MG63 (cell line): Measurements from ENCODE around the gene KIF2A. TPM values are rescaled to one million over a fixed set of nuclear protein-coding genes. Genes with fewer than 3 reads are reported as not detected.

Experiments
- DNase-seq: peaks from one replicate; pipeline ENCODE4 v3.0.0-alpha.2; 2020
- H3K27me3 ChIP-seq: fragments of 250-450 bp; sonication (Bioruptor Pico); 2 replicates; pipeline ENCODE4 v1.5.1; 2020; ENCODE audit warnings: mild to moderate bottlenecking, moderate library complexity
- H3K36me3 ChIP-seq: fragments of 250-450 bp; sonication (Bioruptor Pico); 2 replicates; pipeline ENCODE4 v1.5.1; 2020; ENCODE audit warnings: mild to moderate bottlenecking, moderate library complexity
- H3K4me3 ChIP-seq: fragments of 250-450 bp; sonication (Bioruptor Pico); 2 replicates; pipeline ENCODE4 v1.5.1; 2020; ENCODE audit warnings: mild to moderate bottlenecking, moderate library complexity
- H3K9me3 ChIP-seq: fragments of 250-450 bp; sonication (Bioruptor Pico); 2 replicates; pipeline ENCODE4 v1.5.1; 2020; ENCODE audit warnings: mild to moderate bottlenecking, moderate library complexity
- total RNA-seq: library from RNA; depleted of rRNA; stranded (reverse); fragments of >200 nt; shearing (Covaris generic); gene quantifications from 2 replicates; pipeline ENCODE4 v1.2.3, GENCODE V29; 2014; ENCODE audit warnings: low replicate concordance

Gene KIF2A
- total RNA-seq, 1 experiment from 2014 or later: 27.4 TPM

- Histone ChIP-seq H3K36me3 (peaks cover 3% of the 10 kb centered on the region; the same call in 1 of the 2 replicates), H3K27me3 (no peaks in the 10 kb centered on the region), H3K9me3 (no peaks in the 10 kb centered on the region), H3K4me3 (no peak overlapping the region)
- DNase-seq: no peak
Observed at GRCh38 chr5:62341783-62342475, 35.9 kb downstream of the KIF2A start.

DNA sequence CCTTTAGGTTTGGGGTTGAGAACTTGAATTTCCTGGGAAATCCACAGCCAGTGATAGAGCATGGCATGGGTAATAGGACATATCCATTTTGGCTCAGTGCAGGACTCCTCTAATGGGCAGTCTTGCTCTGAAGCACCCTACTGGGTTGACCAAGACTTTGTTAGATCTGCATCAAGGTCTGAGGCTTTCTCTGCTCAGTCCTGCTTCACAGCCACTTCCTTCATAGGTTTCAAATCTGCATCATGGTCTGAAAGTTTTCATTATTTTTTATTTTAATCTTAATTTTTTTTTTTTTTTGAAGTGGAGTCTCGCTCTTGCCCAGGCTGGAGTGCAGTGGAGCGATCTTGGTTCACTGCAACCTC lies 36.5 kb downstream of the KIF2A start:
- Histone ChIP-seq H3K27me3 (no peaks in the 10 kb centered on the region), H3K36me3 (peaks cover 7% of the 10 kb centered on the region; the same call in 1 of the 2 replicates), H3K9me3 (no peaks in the 10 kb centered on the region), H3K4me3 (no peak overlapping the region)
- no peak for DNase-seq

DNA sequence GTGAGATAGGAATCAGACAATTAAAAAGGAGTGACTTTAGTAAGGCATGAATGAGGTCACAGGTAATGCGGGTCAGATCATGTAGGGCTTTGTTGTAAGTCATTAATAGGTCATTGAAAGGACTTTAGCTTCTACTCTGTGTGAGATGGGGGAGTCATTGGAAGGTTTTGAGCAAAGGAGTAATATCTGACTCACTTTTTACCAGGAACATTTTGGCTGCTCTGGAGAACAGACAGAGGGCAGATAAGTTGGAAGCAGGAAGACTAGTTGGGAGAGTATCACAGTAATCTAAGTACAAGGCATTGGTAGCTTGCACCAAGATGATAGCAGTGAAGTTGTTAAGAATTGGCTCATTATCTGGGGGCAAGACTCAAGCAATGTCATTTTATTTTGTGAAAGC lies 37.4 kb downstream of the KIF2A start:
- Histone ChIP-seq H3K9me3 (no peaks in the 10 kb centered on the region), H3K27me3 (no peaks in the 10 kb centered on the region), H3K36me3 (peaks cover 12% of the 10 kb centered on the region), H3K4me3 (no peak overlapping the region)
- no peak for DNase-seq

GRCh38 chr5:62346748-62347147 lies 40.7 kb downstream of the KIF2A start:
- H3K4me3 ChIP-seq: no peak overlapping the region
- H3K27me3 ChIP-seq: no peaks in the 10 kb centered on the region
- no peaks in the 10 kb centered on the region for H3K9me3 ChIP-seq
- no peak for DNase-seq
- H3K36me3 ChIP-seq: peaks cover 27% of the 10 kb centered on the region

- H3K4me3 ChIP-seq: no peak overlapping the region
- no peak for DNase-seq
Observed at GRCh38 chr5:62347928-62348327, 41.9 kb downstream of the KIF2A start.

DNA sequence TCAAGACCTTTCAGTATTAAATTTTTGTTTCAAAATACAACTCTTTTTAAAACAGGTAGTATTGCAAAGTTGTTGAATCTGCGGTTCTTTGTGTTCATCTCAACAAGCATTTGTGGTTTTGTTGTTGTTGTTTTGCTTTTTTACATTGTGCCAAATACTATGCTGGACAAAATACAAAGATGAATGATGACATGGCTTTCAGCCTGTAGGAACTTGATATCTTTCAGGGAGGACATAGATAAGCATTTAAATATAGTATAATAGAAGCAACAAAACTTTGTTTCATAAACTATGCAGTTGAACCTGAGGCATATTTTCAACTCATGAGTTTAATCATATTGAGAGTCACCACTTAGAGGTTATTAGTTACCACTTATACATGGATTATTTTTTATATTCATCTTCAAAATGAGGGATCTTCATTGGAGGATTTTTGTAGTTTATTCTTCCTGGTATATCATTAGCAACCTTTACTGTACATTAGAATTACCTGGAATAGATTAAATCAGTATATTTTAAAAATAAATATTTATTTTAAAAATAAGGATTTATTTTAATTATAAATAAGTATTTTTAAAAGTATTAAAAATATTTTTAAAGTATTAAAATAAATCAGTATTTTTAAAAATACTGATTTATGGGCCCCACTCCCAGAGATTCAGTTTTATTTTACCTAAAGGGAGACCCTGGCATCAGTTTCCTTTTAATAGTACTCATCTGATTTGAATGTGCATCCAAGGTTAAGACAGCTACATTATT lies 42.9 kb downstream of the KIF2A start:
- peaks cover 43% of the 10 kb centered on the region for H3K36me3 ChIP-seq
- no peaks in the 10 kb centered on the region for H3K9me3 ChIP-seq
- no peak overlapping the region for H3K4me3 ChIP-seq
- no peaks in the 10 kb centered on the region for H3K27me3 ChIP-seq
- no peak for DNase-seq

More at GRCh38 chr5:62347928-62348327, 41.9 kb downstream of the KIF2A start:
- Histone ChIP-seq H3K36me3 (peaks cover 35% of the 10 kb centered on the region), H3K27me3 (no peaks in the 10 kb centered on the region), H3K9me3 (no peaks in the 10 kb centered on the region)

GRCh38 chr5:62354028-62354874 lies 48.2 kb downstream of the KIF2A start:
- H3K9me3 ChIP-seq: no peaks in the 10 kb centered on the region
- H3K36me3 ChIP-seq: peaks cover 56% of the 10 kb centered on the region
- H3K4me3 ChIP-seq: no peak overlapping the region
- DNase-seq: no peak
- no peaks in the 10 kb centered on the region for H3K27me3 ChIP-seq

DNA sequence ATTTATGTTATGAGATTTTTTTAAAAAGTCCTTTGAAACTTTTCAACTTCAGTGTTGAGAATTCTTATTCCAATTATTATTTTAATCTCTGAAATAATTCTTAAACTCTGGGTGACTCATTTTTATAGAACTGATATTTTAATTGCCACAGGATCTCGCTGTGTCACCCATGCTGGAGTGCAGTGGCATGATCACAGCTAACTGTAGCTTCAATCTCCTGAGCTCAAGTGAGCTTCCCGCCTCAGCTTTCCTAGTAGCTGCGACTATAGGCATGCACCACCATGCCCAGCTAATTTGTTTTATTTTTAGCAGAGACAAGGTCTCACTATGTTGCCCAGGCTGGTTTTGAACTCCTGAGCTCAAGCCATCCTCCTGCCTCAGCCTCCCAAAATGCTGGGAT lies 56.7 kb downstream of the KIF2A start:
- DNase-seq: no peak
- no peaks in the 10 kb centered on the region for H3K27me3 ChIP-seq
- peaks cover 59% of the 10 kb centered on the region for H3K36me3 ChIP-seq
- no peaks in the 10 kb centered on the region for H3K9me3 ChIP-seq
- H3K4me3 ChIP-seq: no peak overlapping the region

DNA sequence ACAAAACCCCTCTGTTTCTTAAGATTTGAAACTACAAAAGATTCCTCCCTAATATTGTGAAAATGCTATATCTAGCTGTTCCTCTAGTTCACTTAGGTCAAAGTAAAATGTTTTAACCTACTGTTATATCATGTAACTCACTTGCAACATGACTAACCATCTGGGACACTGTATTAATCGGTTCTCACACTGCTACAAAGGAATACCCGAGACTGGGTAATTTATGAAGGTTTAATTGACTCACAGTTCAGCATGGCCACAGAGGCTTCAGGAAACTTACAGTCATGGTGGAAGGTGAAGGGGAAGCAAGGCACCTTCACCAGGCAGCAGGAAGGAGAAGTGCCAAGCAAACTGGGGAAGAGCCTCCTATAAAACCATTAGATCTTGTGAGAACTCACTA lies 63.0 kb downstream of the KIF2A start:
- DNase-seq: no peak
- peaks cover 48% of the 10 kb centered on the region for H3K36me3 ChIP-seq
- H3K9me3 ChIP-seq: no peaks in the 10 kb centered on the region
- H3K4me3 ChIP-seq: no peak overlapping the region
- no peaks in the 10 kb centered on the region for H3K27me3 ChIP-seq

DNA sequence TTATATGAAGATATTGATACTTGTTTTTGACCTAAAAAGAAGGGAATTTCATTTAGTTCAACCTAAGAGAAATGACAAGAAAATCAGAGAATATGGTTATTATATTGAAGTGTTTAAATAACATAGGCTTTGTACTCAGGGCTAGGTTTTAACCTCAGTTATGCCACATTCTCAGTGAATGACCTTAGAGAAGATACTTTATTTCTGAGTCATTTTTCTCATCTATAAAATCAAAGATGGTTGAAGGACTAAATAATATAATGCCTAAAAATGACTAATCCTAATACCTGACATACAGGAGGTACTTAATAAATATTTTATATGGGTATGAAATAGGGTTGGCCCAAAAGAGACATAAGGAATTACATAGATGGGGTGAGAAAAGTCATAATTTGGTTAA lies 65.4 kb downstream of the KIF2A start:
- Histone ChIP-seq H3K36me3 (peaks cover 57% of the 10 kb centered on the region), H3K27me3 (no peaks in the 10 kb centered on the region), H3K9me3 (no peaks in the 10 kb centered on the region), H3K4me3 (no peak overlapping the region)
- no peak for DNase-seq

GRCh38 chr5:62372600-62372999 lies 66.6 kb downstream of the KIF2A start:
- Histone ChIP-seq H3K4me3 (no peak overlapping the region), H3K36me3 (peaks cover 64% of the 10 kb centered on the region), H3K27me3 (no peaks in the 10 kb centered on the region), H3K9me3 (no peaks in the 10 kb centered on the region)
- DNase-seq: no peak

GRCh38 chr5:62373382-62373781 lies 67.4 kb downstream of the KIF2A start:
- DNase-seq: no peak
- peaks cover 69% of the 10 kb centered on the region for H3K36me3 ChIP-seq
- H3K4me3 ChIP-seq: no peak overlapping the region
- H3K9me3 ChIP-seq: no peaks in the 10 kb centered on the region
- no peaks in the 10 kb centered on the region for H3K27me3 ChIP-seq

DNA sequence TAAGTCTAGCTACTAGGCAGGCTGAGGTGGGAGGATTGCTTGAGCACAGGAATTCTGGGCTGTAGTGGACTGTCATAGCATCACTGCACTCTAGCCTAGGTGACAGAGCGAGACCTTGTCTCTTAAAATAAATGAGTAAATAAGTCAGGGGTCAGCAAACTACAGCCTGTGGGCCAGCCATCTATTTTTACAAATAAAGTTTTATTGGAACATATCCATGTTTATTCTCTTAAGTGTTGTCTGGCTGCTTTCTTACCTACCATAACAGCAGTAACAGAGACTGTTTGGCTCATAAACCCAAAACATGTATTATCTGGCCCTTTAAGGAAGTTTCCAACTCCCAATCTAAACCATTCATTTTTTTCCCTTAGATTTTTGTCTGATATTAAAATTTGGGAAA lies 68.1 kb downstream of the KIF2A start:
- Histone ChIP-seq H3K9me3 (no peaks in the 10 kb centered on the region), H3K4me3 (no peak overlapping the region), H3K36me3 (peaks cover 72% of the 10 kb centered on the region), H3K27me3 (no peaks in the 10 kb centered on the region)
- DNase-seq: no peak

DNA sequence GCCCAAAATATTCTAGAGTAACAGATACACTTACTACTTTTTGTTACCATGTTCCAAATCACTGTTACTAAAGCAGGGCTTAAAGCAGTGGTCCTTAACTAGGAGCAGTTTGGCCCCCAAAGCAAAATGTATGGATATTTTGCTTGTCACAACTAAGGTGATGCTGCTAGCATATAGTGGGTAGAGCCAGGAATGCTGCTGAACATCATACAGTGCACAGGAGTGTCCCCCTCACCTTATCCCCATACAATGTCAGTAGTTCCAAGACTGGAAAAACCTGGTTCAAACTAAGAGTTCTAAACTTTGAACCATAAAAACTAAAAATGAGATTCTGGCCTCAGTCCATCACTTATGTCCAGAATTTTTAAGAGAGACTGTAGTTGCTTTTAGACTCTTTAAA lies 69.6 kb downstream of the KIF2A start:
- H3K36me3 ChIP-seq: peaks cover 80% of the 10 kb centered on the region
- DNase-seq: no peak
- H3K9me3 ChIP-seq: no peaks in the 10 kb centered on the region
- H3K27me3 ChIP-seq: no peaks in the 10 kb centered on the region
- H3K4me3 ChIP-seq: no peak overlapping the region

GRCh38 chr5:62376064-62376463 lies 70.1 kb downstream of the KIF2A start:
- no peak for DNase-seq
- Histone ChIP-seq H3K9me3 (no peaks in the 10 kb centered on the region), H3K27me3 (no peaks in the 10 kb centered on the region), H3K4me3 (no peak overlapping the region), H3K36me3 (peaks cover 82% of the 10 kb centered on the region)

DNA sequence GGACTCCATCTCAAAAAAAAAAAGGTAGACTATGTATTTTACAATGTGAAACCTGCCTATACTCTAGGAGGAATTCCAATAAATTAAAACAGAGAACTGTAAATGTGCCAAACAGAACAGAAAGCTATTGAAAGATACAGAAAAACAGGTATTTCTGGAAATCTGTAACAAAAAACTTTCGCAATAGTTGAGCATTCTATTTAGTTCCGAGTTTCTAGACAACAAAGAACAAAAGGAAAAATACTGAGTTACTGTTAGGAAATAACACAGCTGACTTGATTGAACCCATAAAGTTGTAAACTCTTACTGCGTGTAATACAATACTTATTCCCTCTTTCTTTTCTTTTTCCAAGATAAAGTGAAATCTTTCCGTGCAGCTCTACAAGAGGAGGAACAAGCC lies 79.1 kb downstream of the KIF2A start:
- Histone ChIP-seq H3K9me3 (no peaks in the 10 kb centered on the region), H3K27me3 (no peaks in the 10 kb centered on the region), H3K4me3 (no peak overlapping the region), H3K36me3 (peaks cover 73% of the 10 kb centered on the region)
- DNase-seq: no peak

DNA sequence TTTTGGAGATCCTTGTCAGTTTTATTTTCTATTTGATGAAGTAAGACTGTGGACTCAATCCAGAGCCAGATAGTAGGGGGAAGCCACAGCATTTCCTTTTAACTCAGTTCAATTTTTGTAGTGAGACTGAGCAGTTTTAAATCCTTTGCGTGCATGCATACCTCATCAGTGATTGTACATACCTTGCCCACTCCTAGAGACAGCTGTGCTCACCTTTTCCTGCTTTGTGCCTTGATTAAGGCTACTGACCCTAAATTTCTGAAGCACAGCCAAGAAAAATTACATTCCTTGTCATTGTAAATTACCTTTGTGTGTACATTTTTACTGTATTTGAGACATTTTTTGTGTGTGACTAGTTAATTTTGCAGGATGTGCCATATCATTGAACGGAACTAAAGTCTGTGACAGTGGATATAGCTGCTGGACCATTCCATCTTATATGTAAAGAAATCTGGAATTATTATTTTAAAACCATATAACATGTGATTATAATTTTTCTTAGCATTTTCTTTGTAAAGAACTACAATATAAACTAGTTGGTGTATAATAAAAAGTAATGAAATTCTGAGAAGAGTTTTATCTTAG lies 79.9 kb downstream of the KIF2A start:
- DNase-seq: no peak
- Histone ChIP-seq H3K36me3 (peaks cover 74% of the 10 kb centered on the region), H3K27me3 (no peaks in the 10 kb centered on the region), H3K9me3 (no peaks in the 10 kb centered on the region), H3K4me3 (no peak overlapping the region)
